Measurements from ENCODE around the gene TAS2R38.

TAS2R38 gene

DNA sequence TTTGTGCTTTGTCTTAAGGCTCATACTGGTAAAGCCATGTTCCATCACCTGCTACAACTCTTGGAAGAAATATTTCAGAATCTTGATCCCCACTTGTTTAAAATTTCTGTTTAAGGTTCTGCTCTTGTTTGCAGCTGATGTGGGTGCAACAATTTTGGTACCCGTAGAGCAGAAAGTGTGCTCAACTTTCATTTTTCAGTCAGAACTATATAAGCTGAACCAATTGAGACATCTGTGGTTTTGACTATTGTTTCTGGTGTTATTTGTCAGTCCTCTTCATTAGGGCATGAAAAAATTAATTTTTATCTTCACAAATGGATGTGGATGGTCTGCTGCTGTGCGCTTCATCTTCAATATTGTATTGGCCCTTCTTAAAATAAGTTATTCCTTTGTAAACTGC is 33.0 kb upstream of the TAS2R38 start:
- in situ Hi-C loops (cut with MboI; ENCODE audit: low sequenced_read_pairs, unreplicated experiment): no loop called here
- TF ChIP-seq, protein P1, sequence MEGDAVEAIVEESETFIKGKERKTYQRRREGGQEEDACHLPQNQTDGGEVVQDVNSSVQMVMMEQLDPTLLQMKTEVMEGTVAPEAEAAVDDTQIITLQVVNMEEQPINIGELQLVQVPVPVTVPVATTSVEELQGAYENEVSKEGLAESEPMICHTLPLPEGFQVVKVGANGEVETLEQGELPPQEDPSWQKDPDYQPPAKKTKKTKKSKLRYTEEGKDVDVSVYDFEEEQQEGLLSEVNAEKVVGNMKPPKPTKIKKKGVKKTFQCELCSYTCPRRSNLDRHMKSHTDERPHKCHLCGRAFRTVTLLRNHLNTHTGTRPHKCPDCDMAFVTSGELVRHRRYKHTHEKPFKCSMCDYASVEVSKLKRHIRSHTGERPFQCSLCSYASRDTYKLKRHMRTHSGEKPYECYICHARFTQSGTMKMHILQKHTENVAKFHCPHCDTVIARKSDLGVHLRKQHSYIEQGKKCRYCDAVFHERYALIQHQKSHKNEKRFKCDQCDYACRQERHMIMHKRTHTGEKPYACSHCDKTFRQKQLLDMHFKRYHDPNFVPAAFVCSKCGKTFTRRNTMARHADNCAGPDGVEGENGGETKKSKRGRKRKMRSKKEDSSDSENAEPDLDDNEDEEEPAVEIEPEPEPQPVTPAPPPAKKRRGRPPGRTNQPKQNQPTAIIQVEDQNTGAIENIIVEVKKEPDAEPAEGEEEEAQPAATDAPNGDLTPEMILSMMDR (IDR thresholded peaks at IDR 0.05; ENCODE audit: borderline replicate concordance, control extremely low read depth, extremely low read depth, insufficient read depth, missing control alignments): no peak
- no peak for DNase-seq (ENCODE audit: low spot score)

DNA sequence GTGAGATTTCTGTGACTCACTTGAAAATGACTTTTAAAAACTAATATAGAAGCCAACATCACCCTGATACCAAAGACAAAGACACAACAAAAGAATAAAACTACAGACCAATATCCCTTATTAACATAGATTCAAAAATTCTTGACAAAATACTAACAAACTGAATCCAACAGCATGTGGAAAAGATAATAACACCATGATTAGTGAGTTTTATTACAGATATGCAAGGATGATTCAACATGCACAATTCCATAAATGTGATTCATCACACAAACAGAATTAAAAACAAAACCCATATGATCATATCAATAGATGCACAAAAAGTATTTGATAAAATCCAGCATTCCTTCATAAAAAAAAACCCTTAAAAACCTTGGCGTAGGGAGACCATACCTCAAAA is 28.6 kb upstream of the TAS2R38 start:
- DNase-seq (ENCODE audit: low spot score): no peak
- in situ Hi-C loops (cut with MboI; ENCODE audit: low sequenced_read_pairs, unreplicated experiment): no loop called here
- TF ChIP-seq, protein P1 (IDR thresholded peaks at IDR 0.05; ENCODE audit: borderline replicate concordance, control extremely low read depth, extremely low read depth, insufficient read depth, missing control alignments): no peak

DNA sequence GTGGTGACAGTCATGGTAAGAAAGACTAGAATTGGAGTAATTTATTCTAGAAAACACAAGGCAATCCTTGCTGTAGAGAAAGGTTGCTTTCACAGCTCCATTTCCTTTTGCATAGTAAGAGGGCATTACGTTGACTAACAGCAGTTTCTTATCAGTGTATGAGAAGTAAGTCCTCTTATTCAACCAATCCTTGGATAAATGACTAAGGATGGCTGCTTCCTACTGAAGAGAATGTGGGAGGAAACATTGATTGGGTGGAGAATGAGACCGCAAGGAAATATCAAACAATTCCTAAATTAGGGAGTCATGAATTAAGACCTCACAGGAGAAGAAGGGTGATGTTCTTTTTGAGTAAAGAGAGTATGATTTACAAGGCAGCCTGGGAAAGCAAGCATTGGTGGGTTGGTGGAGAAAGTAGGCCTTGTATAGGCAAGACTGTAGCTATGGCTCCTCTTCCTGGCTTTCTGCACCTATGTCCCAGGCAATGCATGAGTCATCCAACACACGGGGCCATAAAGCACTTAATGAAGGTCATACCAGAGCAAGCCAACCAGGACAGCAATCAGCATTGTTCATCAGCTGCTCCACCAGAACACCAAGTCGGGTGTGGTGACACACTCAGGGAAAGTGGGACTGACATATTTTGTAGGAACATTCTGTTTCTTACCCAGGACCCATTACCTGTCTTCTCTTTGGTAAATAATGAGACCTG is 27.7 kb upstream of the TAS2R38 start:
- in situ Hi-C loops (cut with MboI; ENCODE audit: low sequenced_read_pairs, unreplicated experiment): no loop called here
- TF ChIP-seq, protein P1 (IDR thresholded peaks at IDR 0.05; ENCODE audit: borderline replicate concordance, control extremely low read depth, extremely low read depth, insufficient read depth, missing control alignments): no peak
- DNase-seq (ENCODE audit: low spot score): no peak

DNA sequence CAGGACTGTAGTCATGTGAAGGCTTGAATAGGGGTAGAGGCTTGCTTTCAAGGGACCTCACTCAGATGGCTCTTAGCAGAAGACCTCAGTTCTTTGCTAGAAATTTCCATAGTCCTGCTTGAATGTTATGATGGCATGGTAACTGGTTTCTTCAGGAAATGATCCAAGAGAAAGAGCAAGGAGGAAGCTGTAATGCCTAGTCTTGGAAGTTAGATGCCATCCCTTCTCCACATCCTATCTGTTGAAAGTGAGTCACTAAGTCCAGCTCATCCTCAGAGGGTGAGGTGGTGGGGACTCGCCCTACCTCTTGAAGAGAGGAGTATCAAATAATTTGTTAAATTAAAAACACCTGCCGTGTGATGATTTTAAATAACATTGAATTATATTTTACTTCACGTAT is 26.7 kb upstream of the TAS2R38 start:
- in situ Hi-C loops (cut with MboI; ENCODE audit: low sequenced_read_pairs, unreplicated experiment): no loop called here
- DNase-seq (ENCODE audit: low spot score): no peak
- TF ChIP-seq, protein P1 (IDR thresholded peaks at IDR 0.05; ENCODE audit: borderline replicate concordance, control extremely low read depth, extremely low read depth, insufficient read depth, missing control alignments): no peak

DNA sequence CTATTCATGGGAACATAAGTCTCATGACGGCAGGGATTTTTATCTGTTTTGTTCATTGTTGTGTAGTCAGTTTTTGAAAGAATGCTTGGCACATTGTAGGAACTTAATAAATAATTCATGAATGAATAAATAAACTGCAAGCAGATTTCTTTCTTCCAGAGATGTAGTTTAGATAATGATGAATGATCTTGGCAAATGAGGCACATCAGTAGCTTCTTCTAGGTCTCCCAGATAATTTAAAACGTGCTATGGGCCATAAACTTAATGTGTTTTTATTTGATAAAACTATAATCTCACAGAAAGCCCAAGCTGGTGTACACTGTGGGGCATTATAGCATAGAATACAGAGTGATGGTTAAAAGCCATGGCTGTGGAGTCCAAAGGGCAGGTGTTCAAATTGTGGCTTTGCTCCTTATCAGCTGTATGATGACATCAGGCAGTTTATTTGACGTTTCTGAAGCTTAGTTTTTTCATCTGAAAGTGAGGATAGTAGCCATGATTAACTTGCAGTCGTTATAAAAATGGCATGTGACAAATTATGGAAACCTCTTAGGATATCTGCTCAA is 25.6 kb upstream of the TAS2R38 start:
- TF ChIP-seq, protein P1 (IDR thresholded peaks at IDR 0.05; ENCODE audit: borderline replicate concordance, control extremely low read depth, extremely low read depth, insufficient read depth, missing control alignments): no peak
- in situ Hi-C loops (cut with MboI; ENCODE audit: low sequenced_read_pairs, unreplicated experiment): no loop called here

DNA sequence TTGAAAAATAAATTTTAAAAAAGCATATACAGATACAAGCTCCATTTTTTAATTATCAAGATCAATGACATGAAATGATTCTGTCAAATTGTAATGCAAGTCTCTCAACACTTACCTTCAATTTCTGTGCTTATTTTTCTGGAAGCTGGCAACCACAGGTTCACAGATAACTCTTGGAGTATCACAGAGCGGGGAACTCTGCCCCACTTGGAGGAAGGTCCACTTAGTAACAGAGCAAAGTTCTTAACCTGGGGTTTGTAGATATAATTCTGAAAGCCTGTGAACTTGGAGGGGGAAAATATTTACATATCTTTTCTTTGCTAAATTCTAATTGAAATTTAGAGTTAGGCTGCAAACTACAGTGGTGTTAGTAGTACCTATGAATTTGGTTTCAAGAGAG is 19.8 kb upstream of the TAS2R38 start:
- in situ Hi-C loops (cut with MboI; ENCODE audit: low sequenced_read_pairs, unreplicated experiment): no loop called here

More for the DNA sequence above, 25.6 kb upstream of the TAS2R38 start:
- no peak for DNase-seq (ENCODE audit: low spot score)

More for the DNA sequence above, 19.8 kb upstream of the TAS2R38 start:
- DNase-seq (ENCODE audit: low spot score): no peak
- TF ChIP-seq, protein P1 (IDR thresholded peaks at IDR 0.05; ENCODE audit: borderline replicate concordance, control extremely low read depth, extremely low read depth, insufficient read depth, missing control alignments): no peak

Measured in GM13976 (cell line).